Endodermal cell (in vitro differentiated cells): Measurements from ENCODE around the gene GABBR1. TPM values are rescaled to one million over a fixed set of nuclear protein-coding genes. Genes with fewer than 3 reads are reported as not detected.

Experiments used
- DNase-seq: peaks from one replicate; pipeline ENCODE4 v3.0.0-alpha.2; 2017
- H3K27ac ChIP-seq: 2 replicates; pipeline ENCODE4 v1.5.1; 2013; ENCODE audit warnings: mild to moderate bottlenecking, low read depth, low read length, moderate library complexity
- H3K27me3 ChIP-seq: 2 replicates; pipeline ENCODE4 v1.6.1; 2013; ENCODE audit warnings: mild to moderate bottlenecking, low read length, moderate library complexity; ENCODE audit not compliant: insufficient read depth, control insufficient read depth, poor library complexity, severe bottlenecking
- H3K36me3 ChIP-seq: 2 replicates; pipeline ENCODE4 v1.7.0; 2013; ENCODE audit warnings: mild to moderate bottlenecking, low read length, moderate library complexity; ENCODE audit not compliant: control insufficient read depth, insufficient read depth
- H3K4me1 ChIP-seq: one replicate; pipeline ENCODE4 v1.7.0; 2013; ENCODE audit warnings: low read length; ENCODE audit not compliant: control insufficient read depth, insufficient read depth
- H3K4me3 ChIP-seq: 2 replicates; pipeline ENCODE4 v1.5.1; 2013; ENCODE audit warnings: mild to moderate bottlenecking, low read length, moderate library complexity
- H3K9ac ChIP-seq: 2 replicates; pipeline ENCODE4 v1.6.1; 2013; ENCODE audit warnings: mild to moderate bottlenecking, low read length, moderate library complexity; ENCODE audit not compliant: poor library complexity, severe bottlenecking; ENCODE audit errors: extremely low read depth
- H3K9me3 ChIP-seq: 2 replicates; pipeline ENCODE4 v1.6.1; 2013; ENCODE audit warnings: mild to moderate bottlenecking, low read length, moderate library complexity; ENCODE audit not compliant: control insufficient read depth
- H3K27ac Mint-ChIP-seq: 2 replicates; pipeline ENCODE4 v1.8.0; 2020; ENCODE audit warnings: mixed read lengths
- H3K27me3 Mint-ChIP-seq: 2 replicates; pipeline ENCODE4 v1.8.0; 2021; ENCODE audit warnings: mild to moderate bottlenecking, mixed read lengths; ENCODE audit not compliant: insufficient read depth
- H3K36me3 Mint-ChIP-seq: 2 replicates; pipeline ENCODE4 v1.8.0; 2020; ENCODE audit warnings: low read depth, mixed read lengths
- H3K4me1 Mint-ChIP-seq: 2 replicates; pipeline ENCODE4 v1.8.0; 2020; ENCODE audit warnings: mixed read lengths
- H3K4me3 Mint-ChIP-seq: 2 replicates; pipeline ENCODE4 v1.8.0; 2020; ENCODE audit warnings: mild to moderate bottlenecking, moderate library complexity, mixed read lengths
- H3K9me3 Mint-ChIP-seq: 2 replicates; pipeline ENCODE4 v1.8.0; 2020; ENCODE audit warnings: mild to moderate bottlenecking, mixed read lengths
- CTCF ChIP-seq: fragments of 200-600 bp; sonication (generic); conservative IDR thresholded peaks from 2 replicates; pipeline ENCODE4 v1.5.0; 2021; ENCODE audit warnings: antibody characterized with exemption, mild to moderate bottlenecking
- WGBS, 2 experiments: methylation state at CpG; one replicate each; pipeline versions ENCODE4 v1.1.5 to v1.1.7; 2013; ENCODE audit warnings: missing lambda C conversion rate in 2 of 2, mixed read lengths in 1 of 2; ENCODE audit not compliant: insufficient coverage in 1 of 2, insufficient read length in 1 of 2; 5-methylcytosine and 5-hydroxymethylcytosine counted together
- total RNA-seq, 2 donors: library from RNA; stranded (reverse); fragmentation: NEBNext Ultra II Directional in 1 of 2; extraction: Animal tissue kit (Norgen Biotek cat#: 25700) in 1 of 2; gene quantifications; 2 replicates in 1 of 2; 3 replicates in 1 of 2; pipeline ENCODE4 v1.2.1, GENCODE V29; 2021

The GABBR1 gene
- total RNA-seq, 2 donors from 2014 or later: 81.8 to 99.1 TPM

GRCh38 chr6:29655658-29656057, 22.7 kb upstream of the GABBR1 start:
- no peaks in the 10 kb centered on the region for H3K36me3 Mint-ChIP-seq
- peaks cover 24% of the 10 kb centered on the region for H3K4me1 Mint-ChIP-seq

GRCh38 chr6:29653452-29654038, 20.6 kb upstream of the GABBR1 start:
- DNase-seq: peak; percentile 63
- TF ChIP-seq CTCF: peak; percentile 86
- Mint-ChIP-seq H3K27ac (no peak overlapping the region), H3K4me1 (peaks cover 24% of the 10 kb centered on the region), H3K36me3 (no peaks in the 10 kb centered on the region), H3K4me3 (no peak overlapping the region), H3K9me3 (no peaks in the 10 kb centered on the region), H3K27me3 (peaks cover 26% of the 10 kb centered on the region)
- Histone ChIP-seq H3K27me3 (peaks cover 38% of the 10 kb centered on the region), H3K9ac (no peak overlapping the region), H3K27ac (no peak overlapping the region), H3K9me3 (no peaks in the 10 kb centered on the region), H3K4me3 (no peak overlapping the region), H3K36me3 (no peaks in the 10 kb centered on the region), H3K4me1 (no peaks in the 10 kb centered on the region)
- 6 to 7% methylated on average over 3 to 6 of the region's 8 CpGs for WGBS, 2 experiments

More at GRCh38 chr6:29655658-29656057, 22.7 kb upstream of the GABBR1 start:
- no peak overlapping the region for H3K9ac ChIP-seq
- 82 to 83% methylated on average over 2 to 6 of the region's 6 CpGs for WGBS, 2 experiments
- TF ChIP-seq CTCF: no peak
- no peak overlapping the region for H3K27ac ChIP-seq
- H3K4me1 ChIP-seq: no peaks in the 10 kb centered on the region
- no peak for DNase-seq
- Mint-ChIP-seq H3K27ac (no peak overlapping the region), H3K4me3 (no peak overlapping the region), H3K9me3 (no peaks in the 10 kb centered on the region), H3K27me3 (peaks cover 37% of the 10 kb centered on the region)
- no peaks in the 10 kb centered on the region for H3K36me3 ChIP-seq
- no peaks in the 10 kb centered on the region for H3K9me3 ChIP-seq
- no peak overlapping the region for H3K4me3 ChIP-seq
- peaks cover 52% of the 10 kb centered on the region for H3K27me3 ChIP-seq

GRCh38 chr6:29652198-29652584, 19.2 kb upstream of the GABBR1 start:
- H3K4me3 Mint-ChIP-seq: no peak overlapping the region
- no peaks in the 10 kb centered on the region for H3K9me3 ChIP-seq
- no peaks in the 10 kb centered on the region for H3K9me3 Mint-ChIP-seq
- no peak overlapping the region for H3K9ac ChIP-seq
- no peak overlapping the region for H3K4me3 ChIP-seq
- WGBS, 2 experiments: 86 to 95% methylated on average over 6 to 10 of the region's 10 CpGs
- H3K27me3 Mint-ChIP-seq: peaks cover 16% of the 10 kb centered on the region
- H3K27ac ChIP-seq: no peak overlapping the region
- H3K27ac Mint-ChIP-seq: no peak overlapping the region
- H3K36me3 Mint-ChIP-seq: no peaks in the 10 kb centered on the region
- no peak for TF ChIP-seq CTCF
- H3K4me1 Mint-ChIP-seq: peaks cover 23% of the 10 kb centered on the region
- no peaks in the 10 kb centered on the region for H3K4me1 ChIP-seq
- no peaks in the 10 kb centered on the region for H3K36me3 ChIP-seq
- DNase-seq: peak; percentile 58
- peaks cover 25% of the 10 kb centered on the region for H3K27me3 ChIP-seq
